HL-60 (cell line): ENCODE results near the gene MRPL21.

Experiments used
- DNase-seq, 2 experiments: peaks; one replicate each; pipeline ENCODE4 v3.0.0-alpha.2; 2010 to 2020; ENCODE audit warnings: low read depth in 1 of 2, low spot score in 1 of 2
- H3K27ac ChIP-seq: fragments of 250-450 bp; sonication (Bioruptor Pico); replicated peaks from 2 replicates; pipeline ENCODE4 v1.5.1; 2020; ENCODE audit warnings: mild to moderate bottlenecking, moderate library complexity
- H3K27me3 ChIP-seq: fragments of 250-450 bp; sonication (Bioruptor Pico); 2 replicates; pipeline ENCODE4 v1.5.1; 2021; ENCODE audit warnings: mild to moderate bottlenecking, moderate library complexity; ENCODE audit not compliant: insufficient read depth, poor library complexity, severe bottlenecking
- H3K4me3 ChIP-seq: replicated peaks from 2 replicates; pipeline ENCODE4 v1.5.1; 2011; ENCODE audit warnings: mild to moderate bottlenecking, control low read depth, low read length; ENCODE audit not compliant: insufficient read depth
- CTCF ChIP-seq: IDR thresholded peaks from one replicate; pipeline ENCODE4 v1.5.1; 2011; ENCODE audit warnings: low read length, control low read depth, inconsistent platforms; ENCODE audit not compliant: insufficient read depth
- GABPA ChIP-seq: IDR thresholded peaks from 2 replicates; pipeline ENCODE4 v1.6.1; 2012; ENCODE audit warnings: low read depth
- POLR2AphosphoS5 ChIP-seq: IDR thresholded peaks from 2 replicates; pipeline ENCODE4 v1.6.1; 2012; ENCODE audit warnings: low read depth
- REST ChIP-seq: IDR thresholded peaks from 2 replicates; pipeline ENCODE4 v1.6.1; 2012; ENCODE audit warnings: low read depth; ENCODE audit not compliant: insufficient replicate concordance
- SPI1 ChIP-seq: IDR thresholded peaks from 2 replicates; pipeline ENCODE4 v1.6.1; 2012; ENCODE audit warnings: low read depth, mild to moderate bottlenecking, borderline replicate concordance

Gene MRPL21

DNA sequence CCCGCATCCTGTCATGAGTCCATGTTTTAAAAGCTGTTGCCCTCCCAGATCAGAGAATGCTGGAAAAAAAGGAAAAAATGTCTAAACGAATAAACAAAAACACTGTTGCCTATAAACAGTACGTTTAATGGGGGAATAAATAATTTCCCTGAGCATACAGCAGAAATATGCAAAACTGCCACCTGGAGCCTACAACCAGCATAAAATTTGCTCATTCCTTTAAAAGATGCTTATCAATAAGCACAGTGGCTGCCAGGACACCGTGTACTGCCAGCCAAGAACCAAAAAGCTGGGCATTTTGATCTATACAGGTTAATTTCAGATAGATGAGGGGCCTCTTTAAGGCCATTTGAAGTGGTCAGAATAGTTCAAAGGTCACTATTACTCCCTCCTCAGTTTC is 56.2 kb downstream of the MRPL21 start:
- no peak for DNase-seq
- Histone ChIP-seq H3K27me3 (no peaks in the 10 kb centered on the region), H3K4me3 (no peak overlapping the region), H3K27ac (no peak overlapping the region)
- no peak for TF ChIP-seq GABPA
- no peak for TF ChIP-seq SPI1
- TF ChIP-seq CTCF: no peak
- TF ChIP-seq REST: no peak
- no peak for TF ChIP-seq POLR2AphosphoS5

- H3K27ac ChIP-seq: no peak overlapping the region
- no peak for DNase-seq
- H3K27me3 ChIP-seq: no peaks in the 10 kb centered on the region
- H3K4me3 ChIP-seq: no peak overlapping the region
- no peak for TF ChIP-seq POLR2AphosphoS5
- TF ChIP-seq CTCF: no peak
- TF ChIP-seq REST: no peak
- no peak for TF ChIP-seq SPI1
- no peak for TF ChIP-seq GABPA
Measured at GRCh38 chr11:68845351-68846002, 58.2 kb downstream of the MRPL21 start.

DNA sequence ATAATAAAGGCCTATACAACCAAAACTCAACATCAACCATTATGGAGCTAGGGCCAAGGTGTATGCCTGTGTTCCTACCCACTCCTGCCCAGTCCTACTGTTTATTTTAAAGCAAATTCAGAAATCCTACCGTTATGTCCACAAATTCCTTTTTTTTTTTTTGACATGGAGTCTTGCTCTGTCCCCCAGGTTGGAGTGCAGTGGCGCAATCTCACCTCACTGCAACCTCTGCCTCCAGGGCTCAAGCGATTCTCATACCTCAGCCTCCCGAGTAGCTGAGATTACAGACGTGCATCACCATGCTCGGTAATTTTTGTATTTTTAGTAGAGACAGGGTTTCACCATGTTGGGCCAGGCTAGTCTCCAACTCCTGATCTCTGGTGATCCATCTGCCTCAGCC is 58.8 kb downstream of the MRPL21 start:
- DNase-seq: no peak
- Histone ChIP-seq H3K27ac (no peak overlapping the region), H3K27me3 (no peaks in the 10 kb centered on the region), H3K4me3 (no peak overlapping the region)
- TF ChIP-seq GABPA: no peak
- TF ChIP-seq POLR2AphosphoS5: no peak
- no peak for TF ChIP-seq SPI1
- TF ChIP-seq CTCF: no peak
- TF ChIP-seq REST: no peak
